ENCODE measurements around the gene BLMH.

BLMH gene

GRCh38 chr17:30291543-30292285 lies at the start of gene BLMH:
BLMH (minus strand) TSS chr17:30291944; CDS start chr17:30291819, 125 bp downstream.
- FAIRE-seq = no peak

- no peak for FAIRE-seq
These were observed 49.1 kb upstream of the BLMH start for GRCh38 chr17:30340801-30341356.

GRCh38 chr17:30339086-30339485 lies 47.3 kb upstream of the BLMH start:
- no peak for FAIRE-seq

GRCh38 chr17:30337393-30337999 lies 45.8 kb upstream of the BLMH start:
- no peak for FAIRE-seq

GRCh38 chr17:30336369-30337171 lies 44.8 kb upstream of the BLMH start:
- no peak for FAIRE-seq

- no peak for FAIRE-seq
These were observed 42.7 kb upstream of the BLMH start for GRCh38 chr17:30334421-30334820.

- no peak for FAIRE-seq
These were observed 42.0 kb upstream of the BLMH start, which contains the start of gene TMIGD1 for GRCh38 chr17:30333503-30334360. TMIGD1 (minus strand) TSS chr17:30334057; CDS start chr17:30332133, 1,924 bp downstream.

GRCh38 chr17:30332057-30332542 lies 40.4 kb upstream of the BLMH start:
- peak; percentile 38 for FAIRE-seq

GRCh38 chr17:30326809-30327208 lies 35.1 kb upstream of the BLMH start:
- no peak for FAIRE-seq

GRCh38 chr17:30324723-30325122 lies 33.0 kb upstream of the BLMH start:
- no peak for FAIRE-seq

- FAIRE-seq = no peak
These were observed 32.2 kb upstream of the BLMH start for GRCh38 chr17:30323895-30324319.

- no peak for FAIRE-seq
These were observed 31.6 kb upstream of the BLMH start for GRCh38 chr17:30323262-30323894.

GRCh38 chr17:30321314-30321713 lies 29.6 kb upstream of the BLMH start:
- no peak for FAIRE-seq

GRCh38 chr17:30318155-30318554 lies 26.4 kb upstream of the BLMH start:
- no peak for FAIRE-seq

- FAIRE-seq = no peak
These were observed 25.0 kb upstream of the BLMH start for GRCh38 chr17:30316736-30317135.

- FAIRE-seq = no peak
These were observed 23.4 kb upstream of the BLMH start for GRCh38 chr17:30315106-30315505.

GRCh38 chr17:30314474-30314873 lies 22.7 kb upstream of the BLMH start:
- no peak for FAIRE-seq

- no peak for FAIRE-seq
These were observed 20.5 kb upstream of the BLMH start for GRCh38 chr17:30312226-30312625.

GRCh38 chr17:30310562-30310961 lies 18.8 kb upstream of the BLMH start:
- FAIRE-seq = no peak

GRCh38 chr17:30309591-30309990 lies 17.8 kb upstream of the BLMH start:
- FAIRE-seq = no peak

- FAIRE-seq = peak; percentile 47
These were observed 16.7 kb upstream of the BLMH start for GRCh38 chr17:30308406-30308805.

Data from colon (tissue), 2 donors.